HFFc6 (cell line): ENCODE results near the gene DNAH17. TPM values are rescaled to one million over a fixed set of nuclear protein-coding genes. Genes with fewer than 3 reads are reported as not detected.

Experiments
- DNase-seq: peaks from one replicate; pipeline ENCODE4 v3.0.0-alpha.2; 2018
- H3K27ac Mint-ChIP-seq: 2 replicates; pipeline ENCODE4 v1.8.0; 2020; ENCODE audit warnings: mild to moderate bottlenecking, mixed read lengths
- H3K27me3 Mint-ChIP-seq: 2 replicates; pipeline ENCODE4 v1.8.0; 2021; ENCODE audit warnings: mild to moderate bottlenecking, moderate library complexity, mixed read lengths; ENCODE audit not compliant: insufficient read depth
- H3K36me3 Mint-ChIP-seq: 2 replicates; pipeline ENCODE4 v1.8.0; 2021; ENCODE audit warnings: low read depth, mixed read lengths
- H3K4me1 Mint-ChIP-seq: 2 replicates; pipeline ENCODE4 v1.8.0; 2020; ENCODE audit warnings: low read depth, mixed read lengths
- H3K4me3 Mint-ChIP-seq: 2 replicates; pipeline ENCODE4 v1.8.0; 2020; ENCODE audit warnings: mild to moderate bottlenecking, moderate library complexity, mixed read lengths
- H3K9me3 Mint-ChIP-seq: 2 replicates; pipeline ENCODE4 v1.8.0; 2020; ENCODE audit warnings: mild to moderate bottlenecking, mixed read lengths
- total RNA-seq, 6 experiments: library from RNA; stranded (reverse); fragmentation: NEBNext Ultra II Directional; extraction: Animal tissue kit (Norgen Biotek cat#: 25700); gene quantifications; 2 replicates in 1 of 6; 3 replicates in 5 of 6; pipeline ENCODE4 v1.2.3, GENCODE V29; 2021
- TF ChIP-seq, protein P1 (sequence below): fragments of 200-600 bp; sonication (generic); IDR thresholded peaks from 2 replicates; pipeline ENCODE4 v1.5.0; 2021; ENCODE audit warnings: antibody characterized with exemption, mild to moderate bottlenecking

The DNAH17 gene
- total RNA-seq, 6 experiments from 2014 or later: not detected

DNA sequence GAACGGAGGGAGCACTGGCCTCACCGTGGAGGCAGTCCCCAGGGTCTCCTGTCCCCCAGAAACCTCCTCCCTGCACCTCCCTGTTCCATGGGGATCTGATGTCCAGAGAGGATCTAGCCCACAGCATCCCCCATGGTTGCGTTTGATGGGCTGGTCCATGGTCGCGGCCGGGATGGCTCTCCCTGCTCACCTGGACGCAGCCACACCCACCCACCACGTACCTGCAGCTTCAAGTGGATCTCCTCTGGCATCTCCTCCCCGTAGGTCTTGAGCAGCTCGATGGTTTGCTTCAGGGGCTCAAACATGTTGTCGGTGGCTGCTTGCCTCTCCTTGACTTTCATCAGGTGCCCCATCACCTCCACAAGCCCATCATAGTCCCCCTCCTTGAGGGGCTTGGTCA lies 47.9 kb downstream of the DNAH17 start:
- Mint-ChIP-seq H3K4me3 (no peak overlapping the region), H3K36me3 (no peaks in the 10 kb centered on the region), H3K27ac (no peak overlapping the region), H3K27me3 (peaks cover 18% of the 10 kb centered on the region), H3K4me1 (peaks cover 7% of the 10 kb centered on the region; the same call in 1 of the 2 replicates), H3K9me3 (no peaks in the 10 kb centered on the region)
- DNase-seq: no peak
- TF ChIP-seq, protein P1, sequence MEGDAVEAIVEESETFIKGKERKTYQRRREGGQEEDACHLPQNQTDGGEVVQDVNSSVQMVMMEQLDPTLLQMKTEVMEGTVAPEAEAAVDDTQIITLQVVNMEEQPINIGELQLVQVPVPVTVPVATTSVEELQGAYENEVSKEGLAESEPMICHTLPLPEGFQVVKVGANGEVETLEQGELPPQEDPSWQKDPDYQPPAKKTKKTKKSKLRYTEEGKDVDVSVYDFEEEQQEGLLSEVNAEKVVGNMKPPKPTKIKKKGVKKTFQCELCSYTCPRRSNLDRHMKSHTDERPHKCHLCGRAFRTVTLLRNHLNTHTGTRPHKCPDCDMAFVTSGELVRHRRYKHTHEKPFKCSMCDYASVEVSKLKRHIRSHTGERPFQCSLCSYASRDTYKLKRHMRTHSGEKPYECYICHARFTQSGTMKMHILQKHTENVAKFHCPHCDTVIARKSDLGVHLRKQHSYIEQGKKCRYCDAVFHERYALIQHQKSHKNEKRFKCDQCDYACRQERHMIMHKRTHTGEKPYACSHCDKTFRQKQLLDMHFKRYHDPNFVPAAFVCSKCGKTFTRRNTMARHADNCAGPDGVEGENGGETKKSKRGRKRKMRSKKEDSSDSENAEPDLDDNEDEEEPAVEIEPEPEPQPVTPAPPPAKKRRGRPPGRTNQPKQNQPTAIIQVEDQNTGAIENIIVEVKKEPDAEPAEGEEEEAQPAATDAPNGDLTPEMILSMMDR: no peak

DNA sequence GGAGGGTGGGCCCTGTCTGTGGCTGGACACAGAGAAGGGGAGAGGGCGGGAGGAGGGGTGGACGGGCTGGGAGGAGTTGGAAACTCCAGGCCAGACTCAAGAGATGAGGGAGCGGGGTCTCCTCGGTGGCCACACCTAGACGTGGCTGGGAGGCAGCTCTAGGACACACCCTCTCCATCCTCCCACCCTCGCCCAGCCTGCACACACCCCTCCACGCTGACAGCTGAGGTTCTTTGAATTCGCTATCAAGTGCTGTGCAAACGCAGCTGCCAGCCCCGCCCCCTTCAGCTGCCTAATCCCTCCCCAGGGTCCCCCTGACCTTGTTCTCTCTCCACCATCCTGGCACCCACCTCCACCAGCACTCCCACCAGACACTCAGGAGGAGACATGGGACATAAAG lies 48.7 kb downstream of the DNAH17 start:
- no peak overlapping the region for H3K4me3 Mint-ChIP-seq

DNA sequence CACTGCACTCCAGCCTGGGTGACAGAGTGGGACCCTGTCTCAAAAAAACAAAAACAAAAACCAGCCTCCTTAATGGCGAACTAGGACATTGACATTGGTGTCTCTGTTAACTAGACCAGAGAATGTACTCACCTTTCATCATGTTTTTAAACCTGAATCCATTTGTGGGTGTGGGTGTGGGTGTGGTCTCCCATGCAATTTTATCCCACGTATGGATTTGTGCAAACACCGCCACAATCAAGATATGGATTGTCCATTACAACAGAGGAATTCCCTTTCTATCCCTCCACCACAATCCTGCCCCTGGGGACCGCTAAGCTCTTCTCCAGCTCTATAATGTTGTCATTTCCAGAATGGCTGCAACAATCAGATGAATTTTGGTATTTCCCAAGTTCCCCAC lies 49.9 kb downstream of the DNAH17 start:
- TF ChIP-seq, protein P1: no peak
- Mint-ChIP-seq H3K27me3 (peaks cover 20% of the 10 kb centered on the region), H3K27ac (no peak overlapping the region), H3K4me3 (no peak overlapping the region), H3K9me3 (no peaks in the 10 kb centered on the region), H3K4me1 (no peaks in the 10 kb centered on the region), H3K36me3 (no peaks in the 10 kb centered on the region)
- DNase-seq: no peak

More for the DNA sequence above, 48.7 kb downstream of the DNAH17 start:
- peaks cover 18% of the 10 kb centered on the region for H3K27me3 Mint-ChIP-seq
- H3K36me3 Mint-ChIP-seq: no peaks in the 10 kb centered on the region
- no peak overlapping the region for H3K27ac Mint-ChIP-seq
- no peaks in the 10 kb centered on the region for H3K9me3 Mint-ChIP-seq
- TF ChIP-seq, protein P1: no peak
- peaks cover 7% of the 10 kb centered on the region; the same call in 1 of the 2 replicates for H3K4me1 Mint-ChIP-seq
- DNase-seq: no peak

DNA sequence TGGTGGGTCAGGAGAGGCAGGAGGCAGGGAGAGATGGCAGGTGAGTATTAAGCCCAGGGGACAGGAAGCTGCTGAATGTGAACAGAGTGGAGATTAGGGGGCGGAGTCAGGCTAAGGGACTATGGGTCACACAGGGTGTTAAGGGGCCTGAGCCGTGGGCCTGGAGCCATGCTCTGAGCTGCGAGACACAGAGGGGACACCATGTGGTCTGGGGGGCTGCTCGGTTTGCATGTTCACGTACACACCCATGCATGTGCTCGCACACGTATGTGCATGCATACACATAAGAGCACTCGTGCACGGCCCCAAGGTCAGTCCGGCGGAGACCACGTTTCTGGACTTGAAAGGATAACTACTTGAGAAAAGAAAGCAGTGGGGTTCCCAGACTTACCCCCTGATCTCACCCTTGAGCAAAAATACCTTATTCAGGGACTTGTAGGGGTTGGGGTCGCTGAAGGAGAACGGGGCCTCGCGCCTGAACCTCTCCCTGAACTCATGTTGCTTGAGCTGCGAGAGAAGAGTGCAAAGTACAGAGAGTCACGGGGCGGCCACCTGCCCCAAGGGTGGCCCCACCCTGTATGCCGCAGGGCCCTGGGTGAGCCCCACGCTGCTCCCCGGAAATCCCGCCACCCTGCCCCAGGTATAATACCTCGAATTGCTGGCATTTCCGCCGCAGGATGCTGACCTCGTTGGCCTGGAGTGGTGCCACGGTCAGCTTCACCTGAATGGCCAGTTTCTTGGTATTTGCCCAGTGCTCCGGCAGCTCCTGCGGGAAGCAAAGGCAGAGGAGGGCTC lies 50.8 kb downstream of the DNAH17 start:
- TF ChIP-seq, protein P1: no peak
- DNase-seq: no peak
- H3K9me3 Mint-ChIP-seq: no peaks in the 10 kb centered on the region
- H3K27ac Mint-ChIP-seq: no peak overlapping the region
- no peak overlapping the region for H3K4me3 Mint-ChIP-seq
- peaks cover 26% of the 10 kb centered on the region for H3K27me3 Mint-ChIP-seq
- H3K36me3 Mint-ChIP-seq: no peaks in the 10 kb centered on the region
- H3K4me1 Mint-ChIP-seq: no peaks in the 10 kb centered on the region

DNA sequence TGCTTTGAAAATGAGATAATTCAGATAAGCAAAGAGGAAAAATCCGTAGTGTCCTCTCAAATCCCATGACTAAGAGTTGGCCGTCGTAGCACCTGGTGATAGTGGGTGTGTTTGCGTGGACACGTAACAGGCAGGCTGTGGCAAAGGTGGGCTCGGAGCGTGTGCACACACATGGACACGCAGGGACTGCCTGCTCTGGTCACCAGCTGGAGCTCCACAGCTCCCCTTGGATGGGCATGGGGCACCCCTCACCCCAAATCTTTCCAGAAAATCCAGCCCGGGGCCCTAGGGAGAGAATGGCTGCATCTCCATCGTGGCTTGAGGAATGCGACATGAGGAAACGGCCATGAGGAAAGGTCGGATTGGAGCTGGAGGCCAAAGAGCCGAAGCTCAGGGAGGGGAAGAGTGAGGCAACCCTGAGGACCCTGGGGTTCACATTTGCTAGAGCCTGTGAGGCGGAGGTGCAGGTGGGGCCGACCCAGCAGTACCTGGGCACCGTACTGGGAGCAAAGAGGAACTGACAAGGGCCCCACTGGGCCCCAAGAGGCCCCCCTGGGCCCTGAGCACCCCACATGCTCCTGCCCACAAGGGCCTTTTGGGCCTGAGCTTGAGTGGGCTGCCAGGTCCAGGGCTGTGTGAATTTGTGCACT lies 51.6 kb downstream of the DNAH17 start:
- no peaks in the 10 kb centered on the region for H3K36me3 Mint-ChIP-seq
- H3K27ac Mint-ChIP-seq: no peak overlapping the region

More for the DNA sequence above, 51.6 kb downstream of the DNAH17 start:
- TF ChIP-seq, protein P1: no peak
- no peak for DNase-seq
- Mint-ChIP-seq H3K4me1 (no peaks in the 10 kb centered on the region), H3K4me3 (no peak overlapping the region), H3K27me3 (peaks cover 26% of the 10 kb centered on the region), H3K9me3 (no peaks in the 10 kb centered on the region)
